NCI-H460 (cell line): ENCODE results near the gene SLC35A2. TPM values are rescaled to one million over a fixed set of nuclear protein-coding genes. Genes with fewer than 3 reads are reported as not detected.

Experiments used
- DNase-seq: peaks from one replicate; pipeline ENCODE4 v3.0.0-alpha.2; 2016; ENCODE audit warnings: low read depth; ENCODE audit errors: extremely low read depth
- total RNA-seq: library from RNA; depleted of rRNA; stranded (reverse); fragments of >200 nt; shearing (Covaris generic); gene quantifications from 2 replicates; pipeline ENCODE4 v1.2.3, GENCODE V29; 2014

The SLC35A2 gene
- total RNA-seq, 1 experiment from 2014 or later: 25.9 TPM

DNA sequence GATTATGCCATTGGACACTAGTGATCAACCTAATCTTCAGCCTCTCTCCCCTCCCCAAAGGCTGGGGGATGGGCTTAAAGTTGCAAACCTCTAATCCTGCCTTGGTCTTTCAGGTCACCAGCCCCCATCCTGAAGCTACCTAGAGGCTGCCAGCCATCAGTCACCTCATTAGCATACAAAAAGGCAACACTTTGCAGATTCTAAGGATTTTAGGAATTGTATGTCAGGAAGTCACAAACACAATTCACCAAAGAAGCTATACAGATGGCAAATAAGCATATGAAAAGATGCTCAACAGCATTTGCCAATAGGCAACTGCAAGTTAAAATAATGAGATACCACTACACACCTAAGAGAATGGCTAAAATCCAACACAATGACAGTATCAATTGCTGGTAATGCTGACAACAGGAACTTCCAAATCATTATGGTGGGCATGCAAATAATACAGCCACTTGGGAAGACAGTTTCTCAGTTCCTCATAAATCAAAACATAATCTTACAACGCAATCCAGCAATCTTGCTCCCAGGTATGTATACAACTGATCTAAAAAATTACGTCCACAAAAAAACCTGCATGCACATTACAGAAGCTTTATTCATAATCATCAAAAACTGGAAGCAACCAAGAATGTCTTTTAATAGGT lies 16.4 kb upstream of the SLC35A2 start:
- DNase-seq: no peak

DNA sequence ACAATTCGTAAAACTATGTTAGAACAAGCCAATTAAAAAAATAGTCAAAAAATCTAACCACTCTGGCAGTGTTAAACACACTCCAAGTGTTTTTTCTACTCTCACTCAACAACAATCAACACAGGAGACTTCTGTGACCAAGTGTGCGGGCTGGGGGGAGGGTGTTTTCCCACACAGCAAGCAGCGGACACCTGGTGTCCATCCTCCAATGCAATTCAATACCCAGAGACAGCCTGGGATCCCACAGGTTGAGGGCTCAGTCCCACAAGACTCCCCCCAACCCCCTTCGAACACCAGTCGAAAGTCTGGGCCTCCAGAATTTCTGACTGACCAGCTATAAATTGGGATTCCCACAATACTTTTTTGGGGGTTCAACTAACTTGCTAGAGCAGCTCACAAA lies 15.7 kb upstream of the SLC35A2 start:
- DNase-seq: no peak

DNA sequence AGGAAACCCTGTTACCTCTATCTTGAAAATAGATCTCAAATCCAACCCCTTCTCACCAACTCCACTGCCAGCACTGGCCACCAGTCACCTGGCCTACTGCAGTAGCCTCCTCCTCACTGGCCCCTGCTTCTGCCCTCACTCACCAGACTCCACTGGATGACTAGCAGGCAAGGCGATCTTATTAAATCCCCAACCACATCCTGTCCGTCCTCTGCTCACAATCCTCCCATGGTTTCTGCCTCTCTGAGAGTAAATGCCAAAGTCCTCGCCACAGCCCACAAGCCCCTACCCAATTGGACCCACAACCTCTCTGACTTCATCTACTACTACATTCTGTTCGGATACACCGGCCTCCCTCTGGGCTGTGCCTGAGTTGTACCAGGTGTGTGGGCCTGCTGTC lies 12.8 kb upstream of the SLC35A2 start:
- no peak for DNase-seq

DNA sequence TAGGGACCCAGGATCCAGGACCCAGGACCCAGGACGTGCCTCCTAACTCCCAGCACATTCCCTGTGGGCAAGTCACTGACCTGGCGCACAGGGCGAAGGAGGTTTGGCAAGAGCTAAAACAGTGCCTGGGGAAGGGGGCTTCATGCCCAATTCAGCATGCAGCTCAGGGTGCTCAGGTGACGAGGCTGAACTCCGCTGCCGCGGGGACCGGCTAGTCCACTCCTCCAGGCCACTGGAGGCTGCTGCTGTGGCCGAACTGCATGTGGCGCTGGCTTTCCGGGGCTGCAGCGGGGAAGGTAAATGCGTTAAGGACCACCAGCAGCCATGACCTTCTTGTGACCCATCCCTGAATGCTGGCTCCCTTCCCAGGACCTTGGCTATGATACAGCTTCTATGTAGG lies 12.3 kb upstream of the SLC35A2 start:
- DNase-seq: no peak

DNA sequence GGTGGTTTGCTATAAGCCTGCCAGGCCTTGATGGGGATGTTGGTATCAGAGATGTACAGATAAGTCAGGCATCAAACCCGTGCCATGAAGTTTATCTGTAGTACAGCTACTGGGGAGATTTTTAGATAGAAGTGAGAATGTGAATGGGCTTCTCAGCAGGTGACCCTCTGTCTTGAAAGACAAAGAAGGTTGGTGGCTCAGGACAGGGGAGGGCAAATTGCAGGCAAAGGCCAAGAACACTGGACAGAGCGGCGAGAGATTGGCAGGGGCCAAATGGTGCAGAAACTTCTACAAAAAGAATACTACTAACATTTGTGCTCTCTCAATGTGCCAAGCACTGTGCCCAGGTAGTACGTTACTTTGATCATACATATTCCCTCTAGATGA lies 9.3 kb upstream of the SLC35A2 start:
- no peak for DNase-seq

DNA sequence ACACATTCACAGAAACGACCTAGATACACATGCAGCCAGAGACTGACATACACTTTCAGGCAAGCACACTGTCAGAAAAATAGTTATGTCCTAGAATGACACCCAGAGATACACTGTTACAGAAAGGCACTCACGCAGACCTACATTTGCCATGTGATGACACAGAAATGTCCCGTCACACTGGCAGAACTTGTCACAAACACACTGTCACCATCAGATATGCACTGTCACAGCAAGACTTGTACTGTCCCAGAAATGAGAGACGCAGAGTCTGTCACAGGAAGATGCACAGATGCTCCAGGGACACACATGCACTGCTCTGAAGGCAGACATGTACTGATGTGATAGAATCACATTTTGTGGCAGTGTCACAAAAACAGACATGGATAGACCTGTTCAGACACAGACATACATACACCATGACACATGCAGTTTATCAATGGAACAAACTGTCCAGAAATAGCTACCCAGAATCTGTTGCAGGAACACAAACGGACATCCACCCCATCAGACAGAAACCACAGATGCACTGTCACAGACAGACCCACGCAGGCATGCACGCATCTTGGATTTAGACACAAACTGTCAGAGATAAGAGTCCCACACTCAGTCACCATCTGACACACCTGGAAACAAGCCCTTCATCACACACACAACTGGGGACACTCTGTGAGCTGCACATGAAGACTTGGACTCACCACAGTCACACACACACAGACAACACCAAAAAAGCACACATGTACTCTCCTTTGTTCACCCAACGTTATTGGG lies 8.7 kb upstream of the SLC35A2 start:
- DNase-seq: no peak

DNA sequence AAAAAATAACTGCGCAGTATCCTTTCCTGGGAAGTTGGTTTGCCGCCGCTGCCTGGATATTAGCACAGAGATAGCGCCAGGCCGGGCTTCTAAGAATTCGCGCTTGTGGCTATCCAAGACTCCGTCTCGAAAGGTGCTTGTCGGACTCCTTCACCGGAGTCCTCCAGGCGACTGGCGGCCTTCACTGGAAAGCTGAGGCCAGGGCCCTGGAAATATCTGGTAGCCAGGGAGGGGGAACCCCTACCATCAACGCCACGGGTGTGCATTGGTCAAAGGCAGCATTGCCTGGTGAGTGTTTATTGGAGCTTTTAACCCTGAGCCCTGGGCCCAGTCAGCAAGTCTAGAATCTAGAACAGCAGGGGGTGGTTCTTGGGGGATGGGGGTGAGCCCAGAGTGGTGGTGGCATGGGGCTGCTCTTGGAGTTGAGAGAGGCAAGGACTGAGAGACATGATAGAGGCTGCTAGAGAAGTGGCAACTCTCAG lies 8.0 kb upstream of the SLC35A2 start:
- DNase-seq: no peak

DNA sequence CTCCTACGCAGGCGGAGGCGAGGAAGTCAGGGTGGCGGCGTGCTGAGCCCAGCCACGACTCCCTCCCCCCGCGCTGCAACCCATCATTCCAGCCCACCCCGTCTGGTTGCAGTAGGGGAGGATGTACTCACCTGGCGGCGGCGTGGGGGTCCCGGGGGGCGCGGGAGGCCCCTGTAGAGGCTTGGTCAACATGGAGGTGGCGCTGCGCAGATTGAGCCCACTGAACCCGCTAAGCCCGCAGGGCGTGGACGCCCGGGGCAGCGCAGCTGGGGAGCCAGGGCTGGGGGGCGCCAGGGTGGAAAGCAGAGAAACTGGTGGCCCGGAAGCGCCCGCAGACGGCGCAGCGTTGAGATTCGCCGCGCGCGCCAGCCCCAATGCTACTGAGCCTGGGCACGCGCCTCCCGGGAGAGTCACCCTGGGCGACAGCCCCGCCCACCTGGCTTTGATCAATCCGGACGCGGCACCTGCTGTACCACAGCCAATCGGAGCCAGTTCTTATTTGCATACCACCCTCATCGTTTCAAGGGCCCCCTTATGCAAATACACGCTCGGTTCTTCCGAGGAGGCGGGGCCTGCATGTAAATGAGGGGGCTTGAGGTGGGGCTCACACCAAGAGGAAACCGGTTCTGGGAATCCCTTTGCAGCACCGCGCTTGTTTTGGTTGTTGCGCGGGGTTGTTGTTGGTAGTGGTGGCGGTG lies 7.3 kb upstream of the SLC35A2 start, which contains the start of gene PIM2:
Gene PIM2 (minus strand): TSS at position 382 of the 698 bp plus-strand sequence. CDS start 190 bp downstream, at position 192.
- peak; percentile 92 for DNase-seq

DNA sequence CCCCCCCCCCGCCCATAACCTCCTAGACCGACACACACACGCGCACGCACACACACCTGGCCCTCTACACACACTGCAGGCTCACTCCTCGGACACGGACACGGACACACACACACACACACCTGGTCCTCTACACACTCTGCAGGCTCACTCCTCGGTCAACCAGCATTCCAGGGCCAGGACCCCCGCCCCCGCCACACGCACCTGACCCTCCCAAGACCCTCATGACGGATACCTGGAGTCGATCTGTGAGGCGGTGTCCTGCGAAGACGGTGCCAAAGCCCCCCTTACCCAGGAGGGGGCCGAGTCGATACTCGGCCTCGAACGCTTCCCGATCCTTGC lies 6.8 kb upstream of the SLC35A2 start:
- no peak for DNase-seq

DNA sequence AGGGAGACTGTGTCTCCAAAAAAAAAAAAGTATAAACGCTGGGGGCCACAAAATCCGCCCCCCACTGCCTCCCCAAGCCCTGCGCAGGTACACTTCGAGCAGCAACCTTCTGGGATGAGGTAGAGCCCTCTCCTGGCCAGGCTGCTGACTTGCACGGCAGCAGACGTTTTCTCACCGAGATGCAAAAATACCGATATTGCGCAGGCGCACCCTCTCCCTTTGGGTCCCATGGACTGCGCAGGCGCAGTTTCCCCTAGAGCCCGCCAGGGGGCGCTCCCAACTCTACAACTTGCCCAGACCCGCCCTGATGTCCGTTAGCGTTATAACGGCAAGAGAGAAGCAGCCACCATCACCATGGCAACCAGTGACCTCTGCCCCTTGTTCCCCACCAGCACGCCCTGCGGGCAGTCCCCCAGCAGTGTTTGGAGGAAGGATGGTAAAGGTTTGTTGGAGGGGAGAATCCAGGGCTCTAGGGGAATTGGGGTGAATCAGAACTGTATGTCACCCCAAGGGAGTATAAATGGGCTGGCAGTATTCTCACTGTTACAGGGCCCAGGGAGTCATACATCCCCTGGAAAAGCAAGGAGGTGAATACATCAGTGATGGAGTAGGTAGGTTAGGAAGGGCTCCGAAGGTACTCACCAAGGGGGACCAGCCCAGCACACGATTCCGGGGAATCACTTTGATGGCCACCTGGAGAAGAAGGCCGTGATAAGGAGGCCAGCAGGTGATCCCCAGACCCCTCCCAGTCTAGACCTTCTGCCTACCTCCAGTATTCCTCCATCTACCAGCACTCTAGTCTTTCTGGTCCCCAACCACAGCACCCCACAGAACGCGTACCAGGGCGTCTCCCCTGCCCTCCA lies 5.9 kb upstream of the SLC35A2 start:
- peak; percentile 92 for DNase-seq

DNA sequence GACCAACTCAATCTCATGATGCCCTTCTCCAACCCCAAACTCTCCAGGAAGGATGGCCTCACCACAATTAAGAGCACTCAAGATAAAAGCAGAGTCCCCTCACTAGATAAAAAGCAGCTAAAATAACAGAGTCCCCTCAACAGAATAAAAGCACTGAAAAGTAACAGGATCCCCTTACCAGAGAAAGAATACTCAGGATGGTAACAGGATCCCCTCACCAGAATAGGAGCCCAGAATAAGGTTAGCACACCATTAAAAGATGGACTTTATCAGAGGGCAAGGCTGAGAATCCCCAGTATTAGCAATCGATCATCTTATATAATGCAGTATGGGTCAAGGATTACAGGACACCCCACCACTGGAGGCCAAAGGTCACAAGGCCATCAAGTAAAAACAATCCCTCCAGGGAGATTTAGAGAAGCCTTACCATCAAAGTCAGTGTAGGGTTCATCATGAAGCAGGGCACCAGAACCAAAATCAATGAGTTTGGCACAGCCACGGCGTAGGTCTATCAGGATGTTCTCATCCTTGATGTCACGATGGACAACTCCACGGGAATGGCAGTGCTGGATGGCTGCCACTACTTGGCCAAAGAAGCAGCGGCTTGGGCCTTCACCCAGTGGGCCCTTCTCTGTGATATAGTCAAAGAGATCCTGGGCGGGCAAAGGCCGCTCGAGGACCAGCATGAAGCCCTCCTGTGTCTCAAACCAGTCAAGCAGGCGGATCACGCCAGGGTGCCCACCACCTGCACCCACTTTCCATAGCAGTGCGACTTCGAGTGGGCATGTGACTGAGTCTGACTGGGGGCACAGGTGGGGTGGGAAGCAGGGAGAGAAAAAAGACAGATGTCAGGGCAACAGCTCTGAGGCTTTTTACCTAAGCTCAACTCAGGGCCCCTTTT lies 3.4 kb upstream of the SLC35A2 start:
- DNase-seq: no peak

DNA sequence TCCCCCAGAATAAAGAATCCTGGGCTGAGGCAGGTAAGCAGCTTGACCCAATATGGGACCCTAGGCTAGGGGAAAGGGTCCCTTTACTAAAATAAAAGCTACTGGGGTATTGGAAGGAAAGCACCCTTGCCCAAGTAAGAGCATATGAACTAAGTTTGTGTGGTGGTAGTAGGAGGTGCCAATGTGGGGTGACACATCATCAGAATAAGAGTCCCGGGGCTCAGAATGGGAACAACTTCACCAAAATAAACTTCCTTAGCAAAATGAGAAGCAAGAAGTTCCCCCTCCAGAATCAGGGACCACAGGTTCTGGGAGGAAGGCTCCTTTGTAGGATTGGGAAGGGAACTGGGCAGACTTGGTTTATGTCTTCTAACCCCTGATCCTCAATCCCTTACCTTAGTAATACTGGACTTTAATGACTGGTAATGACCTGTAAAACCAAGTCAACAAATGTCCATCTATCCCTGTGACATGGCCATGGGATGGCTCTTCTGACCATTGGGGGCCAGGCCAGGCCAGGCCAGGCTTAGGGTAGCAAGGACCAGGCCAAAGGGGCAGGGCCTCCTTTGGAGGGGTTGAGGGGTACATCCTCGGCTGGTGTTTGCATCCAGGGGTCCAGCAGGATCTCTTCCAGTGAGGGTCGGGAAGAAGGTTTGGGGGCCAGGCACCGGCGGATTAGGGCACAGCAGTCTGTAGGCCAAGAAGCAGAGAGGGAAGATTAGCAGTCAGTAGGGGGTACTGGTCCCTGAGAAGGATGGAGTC lies 2.3 kb upstream of the SLC35A2 start:
- DNase-seq: no peak

DNA sequence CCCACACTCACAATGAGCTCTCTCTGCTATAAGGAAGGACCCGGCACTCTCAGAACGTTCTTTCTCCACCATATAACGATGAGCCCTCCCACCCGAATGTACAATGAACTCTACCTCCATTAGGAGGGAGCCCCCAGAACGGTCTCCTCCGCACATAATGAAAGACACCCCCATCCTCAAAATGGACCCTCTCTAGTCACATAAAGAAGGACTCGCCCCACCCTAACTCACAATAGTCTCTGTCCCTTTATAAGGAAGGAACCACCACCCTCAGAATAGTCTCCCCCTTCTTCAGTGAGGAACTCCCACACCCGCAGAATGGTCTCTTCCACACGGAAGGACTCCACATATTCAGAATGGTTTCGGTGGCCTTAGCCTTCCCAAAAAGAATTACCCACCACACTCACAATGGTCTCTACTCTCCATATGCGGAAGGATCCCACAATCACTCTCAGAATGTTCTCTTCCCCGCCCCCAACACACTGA lies 477 bp downstream of the SLC35A2 start:
- DNase-seq: no peak

DNA sequence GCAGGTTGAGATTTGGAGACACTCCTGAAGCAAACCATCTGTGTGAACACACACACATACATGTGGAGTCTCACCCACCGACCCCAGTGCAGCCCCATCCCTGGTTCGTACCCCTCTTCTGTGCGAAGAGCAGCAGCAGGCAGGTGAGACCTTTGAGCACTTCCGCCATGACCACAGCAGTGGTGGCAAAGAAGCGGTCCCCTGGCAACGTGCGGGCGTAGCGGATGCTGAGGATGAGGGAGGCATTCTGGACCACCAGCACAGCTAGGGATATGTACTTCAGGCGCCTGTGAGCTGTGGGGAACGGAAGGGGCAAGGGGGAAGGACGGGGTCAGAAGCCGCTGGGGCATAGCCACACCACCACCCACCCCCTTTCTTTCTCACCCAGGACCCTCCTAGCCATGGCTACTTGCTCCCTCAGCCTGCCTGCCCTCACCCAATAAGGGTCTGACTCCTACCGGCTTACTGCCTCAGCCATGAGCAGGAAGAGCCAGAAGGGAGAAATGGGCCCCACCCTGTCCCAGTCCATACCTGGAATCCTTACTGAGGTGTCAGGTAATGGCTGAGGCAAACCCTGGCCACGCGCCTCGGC lies 1.6 kb downstream of the SLC35A2 start:
- no peak for DNase-seq

DNA sequence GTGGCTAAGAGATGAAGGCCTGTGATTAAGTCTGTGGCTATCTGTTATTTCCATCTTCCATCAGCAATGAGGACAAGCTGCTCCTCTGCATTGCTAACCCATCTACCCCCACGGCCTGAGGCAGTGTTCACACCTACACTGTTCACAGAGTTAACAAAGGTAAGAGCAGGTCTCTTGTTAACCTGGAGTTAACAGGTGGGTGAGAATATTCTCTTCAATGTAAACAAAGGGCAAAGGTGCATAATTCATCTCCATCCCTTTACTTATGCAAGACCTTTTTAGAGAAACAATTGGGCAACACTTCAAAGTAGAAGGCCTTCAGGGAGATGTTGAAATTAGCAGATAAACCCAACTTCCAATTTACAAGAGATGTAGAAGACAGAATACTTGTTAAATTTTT lies 2.8 kb downstream of the SLC35A2 start:
- DNase-seq: no peak

DNA sequence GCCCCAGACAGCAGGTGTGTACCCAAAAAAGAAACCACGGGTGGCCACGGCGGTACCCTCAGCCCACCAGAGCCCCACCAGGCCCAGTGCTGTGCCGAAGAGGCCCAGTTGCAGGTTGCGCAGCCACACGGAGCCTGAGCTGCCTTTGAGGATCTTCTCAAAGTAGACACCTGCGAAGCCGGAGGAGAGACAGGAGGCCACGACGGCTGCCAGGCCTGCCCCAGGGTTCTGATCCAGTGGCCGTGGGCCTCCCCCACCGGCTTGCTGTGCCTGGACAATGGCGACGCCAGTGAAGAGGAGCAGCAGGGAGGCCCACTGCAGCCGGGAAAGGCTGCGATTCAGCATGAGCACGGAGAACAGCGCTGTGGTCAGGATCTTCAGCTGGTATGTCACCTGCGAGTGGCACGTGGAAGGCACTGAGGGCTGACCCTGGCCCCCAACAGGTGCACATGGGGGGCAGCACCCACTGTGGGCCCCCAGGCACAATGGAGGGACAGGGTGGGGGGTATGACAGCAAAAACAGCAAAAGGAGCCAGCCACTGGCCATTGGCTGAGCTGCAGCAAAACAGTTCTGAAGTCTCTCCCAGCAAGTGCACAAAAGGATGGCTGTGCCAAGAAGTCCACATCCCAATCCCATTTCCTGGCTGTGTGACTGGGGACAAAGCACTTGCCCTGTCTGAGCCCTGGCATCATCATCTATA lies 6.2 kb downstream of the SLC35A2 start:
- DNase-seq: no peak

DNA sequence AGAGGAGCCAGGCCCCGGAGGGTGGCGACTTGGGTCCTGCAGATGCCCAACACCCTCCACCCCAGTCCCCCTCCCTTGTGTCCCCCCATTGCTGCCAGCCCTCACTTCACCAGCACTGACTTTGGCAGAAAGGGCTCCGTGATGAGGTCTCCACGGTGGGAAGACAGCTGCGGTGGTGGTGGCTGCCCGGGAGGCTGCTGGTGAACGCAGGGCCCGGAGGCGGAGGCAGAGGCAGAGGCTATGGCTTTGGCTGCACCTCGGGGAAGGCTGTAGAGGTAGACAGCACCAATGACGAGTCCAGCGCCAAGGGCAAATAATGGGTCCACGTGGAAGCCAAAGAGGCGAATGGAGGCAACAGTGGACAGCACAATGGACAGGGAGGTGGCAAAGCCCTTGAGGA lies 6.8 kb downstream of the SLC35A2 start:
- DNase-seq: no peak

DNA sequence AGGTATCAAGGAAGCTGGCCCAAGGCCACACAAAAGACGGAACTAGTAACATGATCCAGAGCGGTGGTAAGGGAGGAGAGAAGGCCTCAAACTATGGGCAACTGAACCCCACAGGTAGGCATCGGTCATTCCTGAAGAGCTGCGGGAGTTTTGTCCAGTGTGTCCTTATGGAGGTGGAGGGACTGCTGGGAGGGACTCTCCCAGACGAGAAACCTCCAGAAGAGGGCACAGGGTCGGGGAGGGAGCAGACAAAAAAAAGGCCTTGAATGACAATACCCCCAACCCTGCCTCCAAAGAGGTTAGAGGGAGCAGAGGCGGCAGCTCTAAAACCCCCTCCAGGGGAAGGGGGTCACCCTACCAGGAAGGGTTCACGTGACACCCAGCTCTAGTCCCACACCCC lies 7.3 kb downstream of the SLC35A2 start:
- no peak for DNase-seq
